D721Med (cell line): ENCODE measurements around the gene RBM3.

Experiments used
- DNase-seq: peaks from one replicate; pipeline ENCODE4 v3.0.0; 2011; ENCODE audit warnings: low spot score; ENCODE audit not compliant: insufficient read length
- FAIRE-seq: peaks from 2 replicates; lab custom pipeline; 2011; peaks lifted over from hg19 to GRCh38; lab: Jason Lieb, UNC
- TF ChIP-seq, protein P1 (sequence below): IDR thresholded peaks from 2 replicates; pipeline ENCODE4 v1.5.1; 2012; ENCODE audit warnings: mild to moderate bottlenecking, control low read depth; ENCODE audit not compliant: insufficient read depth; ENCODE audit errors: missing control alignments

The RBM3 gene

DNA sequence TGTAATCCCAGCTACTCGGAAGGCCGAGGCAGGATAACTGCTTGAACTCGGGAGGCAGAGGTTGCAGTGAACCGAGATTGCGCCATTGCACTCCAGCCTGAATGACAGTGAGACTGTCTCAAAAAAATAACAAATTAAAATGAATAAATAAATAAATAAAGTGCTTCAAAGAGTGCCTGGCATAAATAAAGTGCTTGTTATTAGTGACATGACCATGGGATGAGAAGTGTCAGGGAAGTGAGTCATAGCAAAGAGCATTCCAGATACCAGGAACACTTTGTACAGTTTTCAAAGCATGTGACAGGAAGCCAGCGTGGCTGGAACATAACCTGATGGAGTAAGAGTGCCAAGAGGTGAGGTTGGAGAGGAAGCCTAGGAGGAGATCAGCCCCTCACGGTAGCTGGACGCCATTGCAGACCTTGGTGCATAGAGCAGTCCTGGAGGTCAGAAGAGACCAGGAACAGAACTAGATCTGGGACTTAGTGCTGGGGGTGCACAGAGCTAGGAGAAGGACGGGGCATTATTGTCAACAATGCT lies 17.0 kb downstream of the RBM3 start:
- DNase-seq (no peak), FAIRE-seq (no peak)
- TF ChIP-seq, protein P1, sequence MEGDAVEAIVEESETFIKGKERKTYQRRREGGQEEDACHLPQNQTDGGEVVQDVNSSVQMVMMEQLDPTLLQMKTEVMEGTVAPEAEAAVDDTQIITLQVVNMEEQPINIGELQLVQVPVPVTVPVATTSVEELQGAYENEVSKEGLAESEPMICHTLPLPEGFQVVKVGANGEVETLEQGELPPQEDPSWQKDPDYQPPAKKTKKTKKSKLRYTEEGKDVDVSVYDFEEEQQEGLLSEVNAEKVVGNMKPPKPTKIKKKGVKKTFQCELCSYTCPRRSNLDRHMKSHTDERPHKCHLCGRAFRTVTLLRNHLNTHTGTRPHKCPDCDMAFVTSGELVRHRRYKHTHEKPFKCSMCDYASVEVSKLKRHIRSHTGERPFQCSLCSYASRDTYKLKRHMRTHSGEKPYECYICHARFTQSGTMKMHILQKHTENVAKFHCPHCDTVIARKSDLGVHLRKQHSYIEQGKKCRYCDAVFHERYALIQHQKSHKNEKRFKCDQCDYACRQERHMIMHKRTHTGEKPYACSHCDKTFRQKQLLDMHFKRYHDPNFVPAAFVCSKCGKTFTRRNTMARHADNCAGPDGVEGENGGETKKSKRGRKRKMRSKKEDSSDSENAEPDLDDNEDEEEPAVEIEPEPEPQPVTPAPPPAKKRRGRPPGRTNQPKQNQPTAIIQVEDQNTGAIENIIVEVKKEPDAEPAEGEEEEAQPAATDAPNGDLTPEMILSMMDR: no peak

DNA sequence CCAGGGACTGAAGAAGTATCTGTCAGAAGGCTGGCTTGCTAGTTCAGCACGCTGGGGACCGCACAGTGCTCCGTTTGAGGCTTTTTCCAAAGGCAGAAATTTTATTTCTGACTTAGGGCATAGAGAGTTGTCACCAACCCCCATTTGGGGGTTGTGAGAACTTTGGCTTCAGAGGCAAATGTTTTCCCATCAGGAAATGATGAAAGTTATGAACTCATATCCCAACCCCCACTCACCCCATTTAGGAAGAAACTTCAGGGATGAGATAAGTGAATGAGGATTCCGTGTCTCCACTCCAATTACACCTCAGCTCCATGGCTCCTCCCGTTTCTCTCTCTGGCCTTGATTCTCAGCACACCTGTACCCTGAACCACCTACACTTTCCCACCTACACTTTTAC lies 18.7 kb downstream of the RBM3 start:
- DNase-seq: no peak
- TF ChIP-seq, protein P1: no peak
- no peak for FAIRE-seq

DNA sequence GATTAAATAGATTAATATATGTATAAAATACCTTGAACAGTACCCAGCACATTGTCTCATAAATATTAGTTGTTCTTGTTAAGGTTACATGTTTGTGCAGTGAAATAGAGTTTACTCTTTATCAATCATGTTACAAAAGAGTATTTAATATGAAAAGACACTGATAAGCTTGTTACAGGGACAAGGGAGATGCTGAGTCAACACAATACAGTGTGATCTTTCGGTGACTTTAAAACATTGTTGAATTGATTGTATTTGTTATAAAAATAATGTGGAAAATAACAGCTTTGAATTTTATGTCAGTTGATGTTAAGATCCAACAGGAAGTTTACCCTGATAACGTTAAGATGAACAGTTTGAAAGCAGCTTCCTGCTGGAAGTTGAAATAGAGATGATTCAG lies 21.6 kb downstream of the RBM3 start:
- DNase-seq (no peak), FAIRE-seq (no peak)
- TF ChIP-seq, protein P1: no peak

DNA sequence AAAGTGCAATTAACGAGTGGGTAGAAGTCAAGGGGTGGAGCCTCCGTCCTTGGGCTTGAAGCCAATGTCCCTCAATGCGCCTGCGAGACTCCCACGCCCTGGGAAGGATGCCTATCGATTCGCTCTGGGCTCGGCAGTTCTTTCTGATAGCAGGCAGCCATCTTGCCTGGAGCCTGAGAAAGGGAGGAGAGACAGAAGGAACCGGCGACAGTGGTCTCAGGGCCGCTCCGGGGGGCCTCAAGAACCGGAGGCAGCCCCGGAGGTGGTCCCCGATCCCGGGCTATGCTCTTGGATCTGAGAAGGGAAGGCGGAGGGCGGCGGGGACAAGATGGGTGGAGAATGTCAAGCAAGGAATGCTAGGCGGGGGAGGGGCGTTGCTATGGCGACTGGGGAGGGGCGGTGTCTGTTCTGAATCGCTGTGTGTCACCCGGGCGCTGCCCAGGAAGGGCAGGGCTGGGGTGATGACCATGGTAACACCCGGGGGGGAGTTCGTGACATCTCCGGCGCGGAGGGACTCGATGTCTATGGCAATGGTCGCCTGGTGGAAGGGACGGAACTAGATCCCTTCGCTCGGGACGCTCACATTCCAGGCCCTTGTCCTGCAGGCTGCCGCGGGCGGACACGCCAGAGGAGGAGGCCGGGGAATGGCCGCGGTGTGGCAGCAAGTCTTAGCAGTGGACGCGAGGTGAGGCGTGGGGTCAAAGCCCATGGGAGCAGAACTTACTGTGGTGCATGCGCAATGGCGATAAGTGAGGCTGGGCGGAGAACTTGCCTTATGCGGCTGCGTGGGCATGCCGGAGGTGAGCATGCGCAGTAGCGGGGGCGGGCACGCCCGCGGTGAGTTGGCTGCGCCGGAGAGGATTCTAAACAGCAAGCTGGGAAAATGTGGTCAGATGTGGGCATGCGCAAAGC lies 23.3 kb downstream of the RBM3 start, which contains the start of gene WDR13:
Gene WDR13 (plus strand): TSS at position 140 of the 912 bp plus-strand sequence. CDS start 505 bp downstream, at position 645.
- TF ChIP-seq, protein P1: no peak
- peak; percentile 32 for FAIRE-seq
- peak; percentile 93 for DNase-seq

DNA sequence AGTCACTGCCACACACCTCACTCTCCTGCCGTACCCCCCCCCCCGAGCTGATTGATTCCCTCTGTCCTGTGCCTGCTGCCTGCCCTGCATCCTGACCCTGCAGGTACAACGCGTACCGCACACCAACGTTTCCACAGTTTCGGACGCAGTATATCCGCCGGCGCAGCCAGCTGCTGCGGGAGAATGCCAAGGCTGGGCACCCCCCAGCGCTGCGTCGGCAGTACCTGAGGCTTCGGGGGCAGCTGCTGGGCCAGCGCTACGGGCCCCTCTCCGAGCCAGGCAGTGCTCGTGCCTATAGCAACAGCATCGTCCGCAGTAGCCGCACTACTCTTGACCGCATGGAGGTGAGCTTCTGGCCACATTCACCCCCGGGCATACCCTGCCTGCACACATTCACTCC lies 24.3 kb downstream of the RBM3 start:
- FAIRE-seq (no peak), DNase-seq (no peak)
- TF ChIP-seq, protein P1: no peak

DNA sequence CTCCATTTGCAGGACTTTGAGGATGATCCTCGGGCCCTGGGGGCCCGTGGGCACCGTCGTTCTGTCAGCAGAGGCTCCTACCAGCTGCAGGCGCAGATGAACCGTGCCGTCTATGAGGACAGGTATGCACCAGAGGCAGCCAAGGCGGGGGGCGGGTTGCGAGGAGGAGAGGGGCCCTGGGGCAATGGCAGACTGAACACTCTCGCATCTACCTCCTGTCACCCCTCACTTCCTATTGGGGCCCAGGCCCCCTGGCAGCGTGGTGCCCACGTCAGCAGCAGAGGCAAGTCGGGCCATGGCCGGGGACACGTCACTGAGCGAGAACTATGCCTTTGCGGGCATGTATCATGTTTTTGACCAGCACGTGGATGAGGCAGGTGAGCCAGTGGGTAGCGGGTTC lies 25.1 kb downstream of the RBM3 start:
- TF ChIP-seq, protein P1: no peak
- DNase-seq: no peak
- FAIRE-seq: no peak

DNA sequence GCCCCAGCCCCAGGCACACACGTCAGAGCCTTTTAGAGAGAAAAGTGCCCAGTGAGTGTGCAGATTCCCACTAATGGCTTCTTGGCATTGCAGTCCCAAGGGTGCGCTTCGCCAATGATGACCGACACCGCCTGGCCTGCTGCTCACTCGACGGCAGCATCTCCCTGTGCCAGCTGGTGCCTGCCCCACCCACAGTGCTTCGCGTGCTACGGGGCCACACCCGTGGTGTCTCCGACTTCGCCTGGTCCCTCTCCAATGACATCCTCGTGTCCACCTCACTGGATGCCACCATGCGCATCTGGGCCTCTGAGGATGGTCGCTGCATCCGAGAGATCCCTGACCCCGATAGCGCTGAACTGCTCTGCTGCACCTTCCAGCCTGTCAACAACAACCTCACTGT lies 25.9 kb downstream of the RBM3 start:
- DNase-seq (no peak), FAIRE-seq (no peak)
- TF ChIP-seq, protein P1: no peak
